Measurements from ENCODE around the gene KLF12. TPM values are rescaled to one million over a fixed set of nuclear protein-coding genes. Genes with fewer than 3 reads are reported as not detected.

Gene KLF12
- total RNA-seq, result 43.4 and 44.8 TPM in 2 replicates

GRCh38 chr13:74134221-74134776 is at the start of gene KLF12:
KLF12 (minus strand) TSS chr13:74134404.
- DNase-seq (ENCODE audit: insufficient read length, low spot score, missing footprints), result peak; percentile 96
- H3K36me3 ChIP-seq (ENCODE audit: insufficient read depth, low read length), result no peaks in the 10 kb centered on the region
- H3K4me3 ChIP-seq (ENCODE audit: insufficient read depth, low read length), result peak within 1 kb of the TSS; percentile 85
- TF ChIP-seq CTCF (IDR thresholded peaks at IDR 0.05; ENCODE audit: extremely low read depth, low read depth, low read length), result no peak
- H3K27me3 ChIP-seq (ENCODE audit: insufficient read depth, low read length), result no peaks in the 10 kb centered on the region
- no peaks in the 10 kb centered on the region for H3K9me3 ChIP-seq (ENCODE audit: low read depth, low read length)
- peak within 1 kb of the TSS; percentile 85 for H3K4me2 ChIP-seq (ENCODE audit: insufficient read depth, low read length)
- peaks cover 44% of the 10 kb centered on the region for H3K79me2 ChIP-seq (ENCODE audit: insufficient read depth, low read length)
- H2AFZ ChIP-seq (ENCODE audit: low read length), result peak within 1 kb of the TSS; percentile 58
- peak within 1 kb of the TSS; percentile 99 for H3K27ac ChIP-seq (ENCODE audit: low read depth, low read length)
- H4K20me1 ChIP-seq (ENCODE audit: insufficient read depth, low read length), result no peaks in the 10 kb centered on the region
- H3K4me1 ChIP-seq (ENCODE audit: insufficient read depth, low read length), result peaks cover 32% of the 10 kb centered on the region

GRCh38 chr13:74182491-74182890 is 48.3 kb upstream of the KLF12 start:
- no peaks in the 10 kb centered on the region for H3K79me2 ChIP-seq (ENCODE audit: insufficient read depth, low read length)
- no peak overlapping the region for H3K27ac ChIP-seq (ENCODE audit: low read depth, low read length)
- H3K27me3 ChIP-seq (ENCODE audit: insufficient read depth, low read length), result no peaks in the 10 kb centered on the region
- no peaks in the 10 kb centered on the region for H3K36me3 ChIP-seq (ENCODE audit: insufficient read depth, low read length)
- DNase-seq (ENCODE audit: insufficient read length, low spot score, missing footprints), result no peak
- no peak overlapping the region for H3K4me3 ChIP-seq (ENCODE audit: insufficient read depth, low read length)
- TF ChIP-seq CTCF (IDR thresholded peaks at IDR 0.05; ENCODE audit: extremely low read depth, low read depth, low read length), result no peak
- peaks cover 6% of the 10 kb centered on the region for H3K4me1 ChIP-seq (ENCODE audit: insufficient read depth, low read length)
- no peaks in the 10 kb centered on the region for H3K9me3 ChIP-seq (ENCODE audit: low read depth, low read length)
- no peak overlapping the region for H3K4me2 ChIP-seq (ENCODE audit: insufficient read depth, low read length)
- no peaks in the 10 kb centered on the region for H4K20me1 ChIP-seq (ENCODE audit: insufficient read depth, low read length)
- H2AFZ ChIP-seq (ENCODE audit: low read length), result no peak overlapping the region

GRCh38 chr13:74174810-74175209 is 40.6 kb upstream of the KLF12 start:
- H3K27ac ChIP-seq (ENCODE audit: low read depth, low read length), result no peak overlapping the region
- H3K4me3 ChIP-seq (ENCODE audit: insufficient read depth, low read length), result no peak overlapping the region
- DNase-seq (ENCODE audit: insufficient read length, low spot score, missing footprints), result no peak
- H3K27me3 ChIP-seq (ENCODE audit: insufficient read depth, low read length), result no peaks in the 10 kb centered on the region
- no peak overlapping the region for H2AFZ ChIP-seq (ENCODE audit: low read length)
- no peaks in the 10 kb centered on the region for H3K4me1 ChIP-seq (ENCODE audit: insufficient read depth, low read length)
- no peak overlapping the region for H3K4me2 ChIP-seq (ENCODE audit: insufficient read depth, low read length)
- H3K79me2 ChIP-seq (ENCODE audit: insufficient read depth, low read length), result no peaks in the 10 kb centered on the region
- H4K20me1 ChIP-seq (ENCODE audit: insufficient read depth, low read length), result no peaks in the 10 kb centered on the region
- TF ChIP-seq CTCF (IDR thresholded peaks at IDR 0.05; ENCODE audit: extremely low read depth, low read depth, low read length), result no peak
- no peaks in the 10 kb centered on the region for H3K9me3 ChIP-seq (ENCODE audit: low read depth, low read length)
- H3K36me3 ChIP-seq (ENCODE audit: insufficient read depth, low read length), result no peaks in the 10 kb centered on the region

GRCh38 chr13:74173822-74174221 is 39.6 kb upstream of the KLF12 start:
- peak; percentile 38 for DNase-seq (ENCODE audit: insufficient read length, low spot score, missing footprints)
- H3K4me3 ChIP-seq (ENCODE audit: insufficient read depth, low read length), result no peak overlapping the region
- H2AFZ ChIP-seq (ENCODE audit: low read length), result no peak overlapping the region
- TF ChIP-seq CTCF (IDR thresholded peaks at IDR 0.05; ENCODE audit: extremely low read depth, low read depth, low read length), result no peak
- H3K4me2 ChIP-seq (ENCODE audit: insufficient read depth, low read length), result no peak overlapping the region
- no peaks in the 10 kb centered on the region for H3K4me1 ChIP-seq (ENCODE audit: insufficient read depth, low read length)
- H4K20me1 ChIP-seq (ENCODE audit: insufficient read depth, low read length), result no peaks in the 10 kb centered on the region
- no peaks in the 10 kb centered on the region for H3K36me3 ChIP-seq (ENCODE audit: insufficient read depth, low read length)
- no peaks in the 10 kb centered on the region for H3K9me3 ChIP-seq (ENCODE audit: low read depth, low read length)
- no peaks in the 10 kb centered on the region for H3K27me3 ChIP-seq (ENCODE audit: insufficient read depth, low read length)
- H3K27ac ChIP-seq (ENCODE audit: low read depth, low read length), result no peak overlapping the region
- H3K79me2 ChIP-seq (ENCODE audit: insufficient read depth, low read length), result no peaks in the 10 kb centered on the region
